Pons (tissue), 1 donor: ENCODE data around the gene CXCL6.

Experiments
- DNase-seq: peaks from one replicate; pipeline ENCODE4 v3.0.0-alpha.2; 2016; ENCODE audit warnings: low spot score

Gene CXCL6

DNA sequence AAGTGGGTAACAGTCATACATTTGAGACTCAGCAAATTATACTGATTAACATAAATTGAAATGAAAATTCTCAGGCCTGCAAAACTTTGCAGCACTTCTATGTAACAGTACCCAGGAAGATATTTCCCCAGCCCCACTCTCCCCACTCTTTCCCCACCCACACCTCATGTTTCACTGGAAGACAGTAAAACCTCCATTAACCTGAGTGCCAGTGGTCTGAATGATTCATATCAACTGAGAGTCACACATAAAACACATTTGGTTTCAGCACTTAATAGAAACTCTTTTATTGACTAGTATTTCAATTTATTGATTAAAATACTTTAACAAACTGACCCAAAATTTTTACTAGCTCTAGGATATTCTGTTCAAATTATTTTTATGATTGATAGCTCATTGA lies 6.9 kb downstream of the CXCL6 start:
- no peak for DNase-seq

DNA sequence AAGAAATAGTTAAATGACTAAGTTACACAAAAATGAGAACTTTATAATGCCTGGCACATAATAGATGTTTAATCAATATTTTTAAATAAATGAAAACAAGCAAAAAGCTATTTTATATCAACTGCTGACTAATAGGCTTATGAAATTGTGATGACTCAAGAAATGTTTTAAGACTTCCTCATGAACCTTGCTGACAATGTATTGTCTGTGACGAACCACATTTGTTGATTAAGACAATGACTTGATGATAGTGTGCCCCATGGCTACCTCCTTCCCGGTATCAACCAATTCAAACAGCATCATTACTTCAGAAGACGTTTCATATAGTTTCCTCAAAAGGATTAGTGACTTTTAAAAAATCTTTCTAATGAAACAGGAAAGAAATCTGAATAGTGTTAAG lies 7.9 kb downstream of the CXCL6 start:
- no peak for DNase-seq

GRCh38 chr4:73844806-73845205 lies 8.3 kb downstream of the CXCL6 start:
- no peak for DNase-seq

DNA sequence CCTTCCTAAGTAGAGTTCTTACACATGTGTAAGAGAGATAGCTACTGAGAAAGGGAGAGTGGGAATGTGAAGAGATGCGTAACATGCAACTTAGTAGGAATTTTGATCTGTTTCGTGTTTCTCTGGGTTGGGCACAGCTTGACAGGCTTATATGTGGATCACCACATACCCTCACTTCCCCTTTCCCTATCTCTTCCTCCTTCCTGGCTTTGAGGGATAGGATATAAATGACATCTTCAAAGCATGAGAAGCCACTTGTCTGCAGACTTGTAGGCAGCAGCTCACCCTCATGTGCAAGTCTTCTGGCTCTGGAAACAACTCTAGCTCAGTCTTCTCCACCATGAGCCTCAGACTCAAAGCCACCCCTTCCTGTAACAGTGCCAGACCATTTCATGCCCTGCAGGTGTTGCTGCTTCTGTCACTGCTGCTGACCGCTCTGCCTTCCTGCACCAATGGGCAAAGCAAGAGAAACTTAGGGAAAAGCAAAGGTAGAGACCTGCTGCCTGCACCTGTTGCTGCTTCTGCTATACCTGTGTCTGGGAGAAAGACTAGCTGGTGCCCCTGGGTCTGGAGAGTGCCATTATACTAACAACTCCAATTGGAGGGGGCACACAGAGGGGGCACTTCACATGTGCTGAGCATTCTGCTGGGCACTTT lies 11.2 kb downstream of the CXCL6 start:
- no peak for DNase-seq

DNA sequence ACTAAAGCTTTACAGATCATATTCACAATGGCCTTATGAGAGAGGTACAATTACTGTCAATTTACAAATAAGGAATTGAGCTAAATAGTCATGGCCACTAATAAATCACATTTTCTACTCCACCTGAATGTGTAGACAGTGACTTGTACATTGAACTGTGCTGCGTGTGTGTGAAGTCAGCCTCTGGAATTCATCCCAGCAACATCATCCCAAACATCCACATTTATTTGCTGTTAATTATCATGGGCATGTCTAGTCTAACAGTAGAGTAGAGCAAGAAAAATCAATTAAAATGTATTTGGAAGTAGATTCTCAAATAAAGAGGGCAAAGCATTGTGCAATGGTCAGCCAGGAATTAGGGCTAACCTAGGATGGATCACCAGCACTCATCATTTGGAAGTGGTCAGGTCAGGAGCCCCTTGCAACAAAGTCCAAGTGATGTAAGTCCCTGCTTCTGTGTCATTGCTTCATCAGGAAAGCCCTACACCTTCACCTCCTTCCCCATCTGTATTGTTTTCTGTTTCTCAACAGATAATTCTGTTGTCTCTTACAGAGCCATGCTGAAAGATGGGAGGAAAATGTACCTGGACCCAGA lies 11.8 kb downstream of the CXCL6 start:
- DNase-seq: no peak

GRCh38 chr4:73850261-73850970 lies 13.9 kb downstream of the CXCL6 start:
- no peak for DNase-seq

DNA sequence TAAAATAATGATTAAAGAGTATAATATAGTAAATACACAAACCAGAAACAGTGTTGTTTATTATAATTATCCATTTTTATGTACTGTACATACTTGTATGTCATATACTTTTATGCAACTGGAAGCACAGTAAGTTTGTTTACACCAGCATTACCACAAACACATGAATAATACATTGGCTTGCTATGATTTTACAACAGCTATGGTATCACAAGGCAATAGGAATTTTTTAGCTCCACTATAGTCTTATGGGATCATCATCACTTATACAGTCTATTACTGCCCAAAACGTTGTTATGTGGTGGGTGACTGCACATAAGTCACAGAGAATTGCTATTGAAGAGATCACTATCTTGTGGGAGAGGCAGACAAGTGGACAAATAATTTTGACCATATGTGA lies 14.8 kb downstream of the CXCL6 start:
- no peak for DNase-seq

DNA sequence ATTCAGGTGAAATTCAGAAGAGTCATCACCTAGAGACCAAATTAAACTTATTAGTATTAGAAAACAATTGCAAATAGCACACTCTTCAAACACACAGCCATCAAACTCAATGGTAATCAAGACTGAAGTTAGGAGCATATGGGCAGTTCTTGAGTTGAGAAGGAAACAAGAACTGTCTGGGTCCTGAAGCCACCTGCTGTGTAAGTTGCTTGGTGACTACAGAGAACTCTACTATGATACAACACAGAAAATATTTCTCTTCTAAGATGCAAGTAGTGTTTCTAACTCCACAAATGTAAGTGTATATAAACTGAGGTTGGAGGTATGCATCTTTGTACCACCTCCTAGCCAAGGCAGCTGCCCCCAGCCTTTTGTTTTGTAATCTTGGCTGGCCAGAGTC lies 16.3 kb downstream of the CXCL6 start:
- DNase-seq: no peak

- no peak for DNase-seq
Observed at GRCh38 chr4:73853246-73853704, 16.8 kb downstream of the CXCL6 start, which contains the start of gene PF4V1. Gene PF4V1, plus strand, starts transcription at chr4:73853296. Its CDS starts 67 bp downstream, at chr4:73853363.

GRCh38 chr4:73853718-73854473 lies 17.4 kb downstream of the CXCL6 start:
- DNase-seq: no peak

GRCh38 chr4:73855406-73855805 lies 18.9 kb downstream of the CXCL6 start:
- no peak for DNase-seq

DNA sequence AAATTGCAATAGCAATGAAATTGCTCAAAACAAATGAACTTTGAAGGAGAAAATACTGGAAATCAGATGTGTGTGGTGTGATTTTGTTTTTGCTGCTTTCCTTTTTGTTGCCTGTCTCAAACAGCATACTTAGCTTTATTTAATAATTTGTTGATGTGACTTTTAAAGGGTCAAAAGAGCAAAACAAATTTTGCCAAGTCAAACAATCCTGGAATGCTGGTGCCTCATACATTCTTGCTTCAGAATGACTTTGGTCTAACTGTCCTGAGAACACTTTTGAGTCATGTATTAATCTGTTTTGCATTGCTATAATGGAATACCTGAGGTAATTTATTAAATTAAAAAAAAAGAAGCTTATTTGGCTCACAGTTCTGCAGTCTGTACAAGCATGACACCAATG lies 20.0 kb downstream of the CXCL6 start:
- DNase-seq: no peak

- no peak for DNase-seq
Observed at GRCh38 chr4:73859614-73860088, 23.2 kb downstream of the CXCL6 start.

DNA sequence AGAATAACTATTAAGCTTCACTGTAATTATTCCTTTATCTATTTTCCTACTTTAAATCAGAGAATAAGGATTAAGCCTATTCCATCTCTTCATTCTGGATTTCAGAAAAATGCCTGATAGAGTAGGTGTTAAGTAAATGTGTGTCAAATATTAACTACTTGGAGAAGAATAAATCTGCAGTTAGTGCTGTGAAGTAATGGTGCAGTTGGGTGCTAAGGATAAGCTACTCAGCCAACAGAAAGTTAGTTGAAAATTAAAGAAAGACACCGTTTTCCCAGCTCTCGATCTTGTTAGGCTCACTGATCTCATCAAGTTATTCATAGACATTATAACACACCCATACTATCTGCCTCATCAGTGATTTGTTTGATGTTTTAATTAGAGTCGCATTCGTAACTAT lies 23.7 kb downstream of the CXCL6 start:
- DNase-seq: no peak

- no peak for DNase-seq
Observed at GRCh38 chr4:73860917-73861316, 24.4 kb downstream of the CXCL6 start.

GRCh38 chr4:73862322-73862721 lies 25.8 kb downstream of the CXCL6 start:
- no peak for DNase-seq

DNA sequence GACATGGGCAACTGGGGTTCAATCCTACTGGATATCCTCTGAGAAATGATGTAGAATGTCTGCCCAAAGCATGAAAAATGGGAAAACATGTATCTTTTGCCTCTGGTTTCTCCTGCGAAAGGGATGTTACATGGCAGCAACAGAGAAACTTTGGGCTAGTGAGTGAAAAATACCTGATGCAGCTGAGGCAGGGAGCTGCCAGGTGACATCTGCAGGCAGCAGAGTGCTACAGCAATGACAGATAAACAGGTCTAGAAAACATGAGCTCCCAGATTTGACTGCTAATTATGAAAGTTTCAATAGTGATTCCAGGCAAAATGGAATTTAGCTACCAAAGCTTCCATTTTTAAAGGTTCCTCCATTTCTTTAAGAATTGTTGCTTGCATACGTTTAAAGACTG lies 27.9 kb downstream of the CXCL6 start:
- no peak for DNase-seq

DNA sequence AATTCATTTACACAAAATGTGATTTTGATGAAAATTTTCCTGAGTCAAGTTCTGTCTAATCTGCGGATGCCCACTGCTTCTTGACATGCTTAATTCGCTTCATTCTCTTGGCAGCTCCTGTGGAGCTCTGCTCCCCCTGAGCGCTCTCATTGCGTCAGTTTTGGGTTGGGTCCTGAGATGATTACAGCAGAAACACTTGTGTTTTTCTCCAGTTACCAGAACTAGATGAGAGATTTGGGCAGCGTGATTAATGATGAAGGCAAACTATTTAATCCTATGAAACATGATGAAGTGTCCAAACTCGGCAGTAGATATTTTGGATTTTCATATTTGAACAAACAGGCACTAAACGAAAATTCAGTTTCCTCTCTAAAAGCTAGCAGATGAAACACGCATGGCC lies 28.5 kb downstream of the CXCL6 start:
- no peak for DNase-seq

GRCh38 chr4:73865431-73866096 lies 29.1 kb downstream of the CXCL6 start:
- DNase-seq: no peak

- no peak for DNase-seq
Observed at GRCh38 chr4:73866246-73866645, 29.8 kb downstream of the CXCL6 start.

GRCh38 chr4:73867783-73868182 lies 31.3 kb downstream of the CXCL6 start:
- DNase-seq: no peak
